GM23338 (cell line): Measurements from ENCODE around the gene CEP131. TPM values are rescaled to one million over a fixed set of nuclear protein-coding genes. Genes with fewer than 3 reads are reported as not detected.

ENCODE experiments used
- ATAC-seq: fragments of 200-7000 bp; cut with Tn5 transposase; 3 replicates; pipeline ENCODE4 v1.9.1; 2020
- DNase-seq: peaks from one replicate; pipeline ENCODE4 v3.0.0-alpha.2; 2015; ENCODE audit warnings: low spot score
- H2AFZ ChIP-seq: fragments of 200-600 bp; sonication (generic); 2 replicates; pipeline ENCODE4 v1.8.0; 2016; ENCODE audit warnings: antibody characterized with exemption, mild to moderate bottlenecking, moderate library complexity
- H3F3A ChIP-seq: fragments of 200-600 bp; sonication (generic); replicated peaks from 2 replicates; pipeline ENCODE4 v1.8.0; 2017; ENCODE audit warnings: antibody characterized with exemption, mixed run types, low read depth
- H3K27ac ChIP-seq: fragments of 200-600 bp; sonication (generic); 2 replicates; pipeline ENCODE4 v1.6.1; 2016; ENCODE audit warnings: low read depth
- H3K27me3 ChIP-seq: fragments of 200-600 bp; sonication (generic); 2 replicates; pipeline ENCODE4 v1.8.0; 2016; ENCODE audit warnings: mild to moderate bottlenecking, mixed run types, moderate library complexity; ENCODE audit not compliant: insufficient read depth
- H3K36me3 ChIP-seq: fragments of 200-600 bp; sonication (generic); 2 replicates; pipeline ENCODE4 v1.8.0; 2016; ENCODE audit warnings: mild to moderate bottlenecking; ENCODE audit not compliant: insufficient read depth
- H3K4me1 ChIP-seq: fragments of 200-600 bp; sonication (generic); 2 replicates; pipeline ENCODE4 v1.8.0; 2016; ENCODE audit warnings: mild to moderate bottlenecking, moderate library complexity; ENCODE audit not compliant: insufficient read depth
- H3K4me2 ChIP-seq: fragments of 200-600 bp; sonication (generic); 2 replicates; pipeline ENCODE4 v1.7.1; 2017; ENCODE audit warnings: mixed run types
- H3K4me3 ChIP-seq: fragments of 200-600 bp; sonication (generic); 2 replicates; pipeline ENCODE4 v1.6.1; 2016; ENCODE audit warnings: mixed run types
- H3K79me2 ChIP-seq: fragments of 200-600 bp; sonication (generic); replicated peaks from 2 replicates; pipeline ENCODE4 v1.8.0; 2017; ENCODE audit warnings: mild to moderate bottlenecking; ENCODE audit not compliant: insufficient read depth
- H3K9me2 ChIP-seq: fragments of 200-600 bp; sonication (generic); 2 replicates; pipeline ENCODE4 v1.8.0; 2017; ENCODE audit not compliant: insufficient read depth
- H4K20me1 ChIP-seq: fragments of 200-600 bp; sonication (generic); replicated peaks from 2 replicates; pipeline ENCODE4 v1.8.0; 2017; ENCODE audit warnings: mild to moderate bottlenecking; ENCODE audit not compliant: insufficient read depth
- H3K27ac Mint-ChIP-seq: 2 replicates; pipeline ENCODE4 v1.8.0; 2020; ENCODE audit warnings: inconsistent platforms, mild to moderate bottlenecking, moderate library complexity, mixed read lengths
- H3K27me3 Mint-ChIP-seq: 3 replicates; pipeline ENCODE4 v1.8.0; 2022; ENCODE audit warnings: low read depth, mild to moderate bottlenecking, moderate library complexity, mixed read lengths, inconsistent platforms; ENCODE audit not compliant: insufficient read depth, poor library complexity
- H3K36me3 Mint-ChIP-seq: 3 replicates; pipeline ENCODE4 v1.8.0; 2021; ENCODE audit warnings: low read depth, mild to moderate bottlenecking, inconsistent platforms, moderate library complexity, mixed read lengths
- H3K4me1 Mint-ChIP-seq: 3 replicates; pipeline ENCODE4 v1.8.0; 2020; ENCODE audit warnings: mild to moderate bottlenecking, inconsistent platforms, mixed read lengths
- H3K4me3 Mint-ChIP-seq: 3 replicates; pipeline ENCODE4 v1.8.0; 2021; ENCODE audit warnings: moderate library complexity, mild to moderate bottlenecking, inconsistent platforms, mixed read lengths
- H3K9me3 Mint-ChIP-seq: 3 replicates; pipeline ENCODE4 v1.8.0; 2020; ENCODE audit warnings: moderate library complexity, mild to moderate bottlenecking, inconsistent platforms, mixed read lengths
- CREB1 ChIP-seq: fragments of 250-450 bp; sonication (Bioruptor Pico); IDR thresholded peaks from 2 replicates; pipeline ENCODE4 v1.5.0; 2020; ENCODE audit warnings: low read depth, mild to moderate bottlenecking, moderate library complexity
- EZH2 ChIP-seq: fragments of 200-600 bp; sonication (generic); IDR thresholded peaks from one replicate; pipeline ENCODE4 v1.8.0; 2017; ENCODE audit warnings: antibody characterized with exemption, mild to moderate bottlenecking, low read depth; ENCODE audit not compliant: unreplicated experiment
- EZH2phosphoT487 ChIP-seq: fragments of 200-600 bp; sonication (generic); IDR thresholded peaks from one replicate; pipeline ENCODE4 v1.8.1; 2018; ENCODE audit warnings: antibody characterized with exemption; ENCODE audit not compliant: unreplicated experiment
- NANOG ChIP-seq: IDR thresholded peaks from 2 replicates; pipeline ENCODE4 v1.6.1; 2016; ENCODE audit warnings: antibody characterized with exemption, borderline replicate concordance
- POLR2AphosphoS5 ChIP-seq: IDR thresholded peaks from 2 replicates; pipeline ENCODE4 v1.6.1; 2016; ENCODE audit warnings: antibody characterized with exemption, low read depth
- STAT1 ChIP-seq: IDR thresholded peaks from one replicate; pipeline ENCODE4 v1.6.1; 2016; ENCODE audit warnings: antibody characterized with exemption; ENCODE audit not compliant: unreplicated experiment
- ZNF114 ChIP-seq: fragments of 250-450 bp; sonication (Bioruptor Pico); IDR thresholded peaks from 2 replicates; pipeline ENCODE4 v1.5.0; 2020; ENCODE audit warnings: mild to moderate bottlenecking, moderate library complexity
- ZNF331 ChIP-seq: fragments of 250-450 bp; sonication (Bioruptor Pico); IDR thresholded peaks from 2 replicates; pipeline ENCODE4 v1.5.0; 2020; ENCODE audit warnings: low read depth, mild to moderate bottlenecking, moderate library complexity
- polyA plus RNA-seq: library from polyadenylated mRNA; unstranded; fragments of >200 nt; fragmentation: Nextera tagmentation; extraction: Ambion mirVana; gene quantifications from 2 replicates; pipeline ENCODE4 v1.2.1, GENCODE V29; 2016
- total RNA-seq: library from RNA; depleted of rRNA; stranded (reverse); fragments of >200 nt; shearing (Covaris generic); gene quantifications from 2 replicates; pipeline ENCODE4 v1.2.3, GENCODE V29; 2014
- TF ChIP-seq, protein P1 (sequence below): IDR thresholded peaks from one replicate; pipeline ENCODE4 v1.6.1; 2018; ENCODE audit warnings: antibody characterized with exemption; ENCODE audit not compliant: unreplicated experiment
- TF ChIP-seq, protein P2 (sequence below): IDR thresholded peaks from 2 replicates; pipeline ENCODE4 v1.6.1; 2016; ENCODE audit warnings: antibody characterized with exemption

CEP131 gene
- total and polyA plus RNA-seq, 2 experiments from 2014 or later, result 26.8 to 35.5 TPM

DNA sequence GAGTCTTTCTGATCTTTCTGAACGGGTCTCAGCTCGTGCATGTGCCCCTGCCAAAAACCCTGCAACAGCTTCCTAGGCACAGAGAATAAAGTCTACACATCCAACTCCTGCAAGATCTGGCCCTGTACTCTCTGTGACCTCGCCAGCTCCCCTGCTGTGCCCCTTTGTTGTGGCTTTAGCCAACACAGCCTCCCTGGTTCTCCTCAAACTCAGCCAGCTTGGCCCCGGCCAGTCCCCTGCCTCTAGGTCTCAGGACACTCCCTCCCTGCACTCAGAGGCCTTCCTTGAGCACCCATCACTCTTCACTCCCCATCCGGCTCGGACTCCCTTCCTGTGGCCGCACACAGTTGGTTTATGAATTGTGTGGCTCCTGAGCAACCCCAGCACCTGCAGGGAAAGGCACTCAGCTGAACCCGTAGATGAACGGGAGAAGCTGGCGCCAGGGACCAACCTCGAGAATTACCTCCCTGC lies 1.4 kb downstream of the CEP131 start (continued):
- TF ChIP-seq, protein P1, sequence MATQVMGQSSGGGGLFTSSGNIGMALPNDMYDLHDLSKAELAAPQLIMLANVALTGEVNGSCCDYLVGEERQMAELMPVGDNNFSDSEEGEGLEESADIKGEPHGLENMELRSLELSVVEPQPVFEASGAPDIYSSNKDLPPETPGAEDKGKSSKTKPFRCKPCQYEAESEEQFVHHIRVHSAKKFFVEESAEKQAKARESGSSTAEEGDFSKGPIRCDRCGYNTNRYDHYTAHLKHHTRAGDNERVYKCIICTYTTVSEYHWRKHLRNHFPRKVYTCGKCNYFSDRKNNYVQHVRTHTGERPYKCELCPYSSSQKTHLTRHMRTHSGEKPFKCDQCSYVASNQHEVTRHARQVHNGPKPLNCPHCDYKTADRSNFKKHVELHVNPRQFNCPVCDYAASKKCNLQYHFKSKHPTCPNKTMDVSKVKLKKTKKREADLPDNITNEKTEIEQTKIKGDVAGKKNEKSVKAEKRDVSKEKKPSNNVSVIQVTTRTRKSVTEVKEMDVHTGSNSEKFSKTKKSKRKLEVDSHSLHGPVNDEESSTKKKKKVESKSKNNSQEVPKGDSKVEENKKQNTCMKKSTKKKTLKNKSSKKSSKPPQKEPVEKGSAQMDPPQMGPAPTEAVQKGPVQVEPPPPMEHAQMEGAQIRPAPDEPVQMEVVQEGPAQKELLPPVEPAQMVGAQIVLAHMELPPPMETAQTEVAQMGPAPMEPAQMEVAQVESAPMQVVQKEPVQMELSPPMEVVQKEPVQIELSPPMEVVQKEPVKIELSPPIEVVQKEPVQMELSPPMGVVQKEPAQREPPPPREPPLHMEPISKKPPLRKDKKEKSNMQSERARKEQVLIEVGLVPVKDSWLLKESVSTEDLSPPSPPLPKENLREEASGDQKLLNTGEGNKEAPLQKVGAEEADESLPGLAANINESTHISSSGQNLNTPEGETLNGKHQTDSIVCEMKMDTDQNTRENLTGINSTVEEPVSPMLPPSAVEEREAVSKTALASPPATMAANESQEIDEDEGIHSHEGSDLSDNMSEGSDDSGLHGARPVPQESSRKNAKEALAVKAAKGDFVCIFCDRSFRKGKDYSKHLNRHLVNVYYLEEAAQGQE, result no peak
- TF ChIP-seq ZNF114 (CRISPR knock-in tag), result no peak
- TF ChIP-seq CREB1 (CRISPR knock-in tag), result no peak
- TF ChIP-seq, protein P2, sequence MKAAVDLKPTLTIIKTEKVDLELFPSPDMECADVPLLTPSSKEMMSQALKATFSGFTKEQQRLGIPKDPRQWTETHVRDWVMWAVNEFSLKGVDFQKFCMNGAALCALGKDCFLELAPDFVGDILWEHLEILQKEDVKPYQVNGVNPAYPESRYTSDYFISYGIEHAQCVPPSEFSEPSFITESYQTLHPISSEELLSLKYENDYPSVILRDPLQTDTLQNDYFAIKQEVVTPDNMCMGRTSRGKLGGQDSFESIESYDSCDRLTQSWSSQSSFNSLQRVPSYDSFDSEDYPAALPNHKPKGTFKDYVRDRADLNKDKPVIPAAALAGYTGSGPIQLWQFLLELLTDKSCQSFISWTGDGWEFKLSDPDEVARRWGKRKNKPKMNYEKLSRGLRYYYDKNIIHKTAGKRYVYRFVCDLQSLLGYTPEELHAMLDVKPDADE, result no peak
- no peak for TF ChIP-seq STAT1
- no peak for TF ChIP-seq POLR2AphosphoS5
- TF ChIP-seq EZH2phosphoT487, result no peak
- no peak for TF ChIP-seq EZH2
- no peak for TF ChIP-seq ZNF331 (CRISPR knock-in tag)
- TF ChIP-seq NANOG, result no peak

DNA sequence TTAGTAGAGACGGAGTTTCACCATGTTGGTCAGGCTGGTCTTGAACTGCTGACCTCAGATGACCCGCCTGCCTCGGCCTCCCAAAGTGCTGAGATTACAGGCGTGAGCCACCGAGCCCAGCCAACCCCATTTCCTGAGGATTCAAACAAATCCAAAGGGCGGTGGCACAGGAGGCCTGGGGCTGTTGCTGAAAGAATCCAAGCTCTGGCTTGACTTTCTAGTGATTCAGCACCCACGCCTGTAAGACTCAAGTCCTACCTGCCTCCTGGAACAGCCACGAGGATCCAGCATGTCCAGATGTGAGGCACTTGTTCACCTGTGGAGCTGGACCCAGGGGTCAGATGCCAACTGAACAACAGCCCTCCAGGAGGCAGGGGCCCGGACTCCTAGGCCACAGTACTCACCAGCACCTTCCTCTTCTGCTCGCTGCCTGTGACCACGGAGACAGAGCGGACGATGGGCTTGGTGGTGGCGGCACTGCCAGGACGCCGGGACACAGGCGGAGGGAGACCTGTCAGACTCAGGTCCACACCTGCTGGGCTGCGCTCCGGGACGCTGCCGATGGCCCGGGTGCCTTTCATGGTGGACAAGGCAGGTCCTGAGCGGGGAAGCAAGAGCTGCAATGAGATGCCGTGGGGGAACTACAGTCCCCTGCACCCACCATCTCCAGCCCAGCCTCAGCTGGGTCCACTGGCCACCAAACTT lies 3.1 kb downstream of the CEP131 start:
- peaks cover 4% of the 10 kb centered on the region for H3K27me3 Mint-ChIP-seq
- H3K4me1 Mint-ChIP-seq, result peaks cover 15% of the 10 kb centered on the region
- no peak for DNase-seq

More for the DNA sequence above, 3.1 kb downstream of the CEP131 start:
- ATAC-seq, result no peak
- H2AFZ ChIP-seq, result no peak overlapping the region
- H3K27ac ChIP-seq, result no peak overlapping the region
- no peak overlapping the region for H3K4me2 ChIP-seq
- 0 out of 2 replicates have a peak, but pooled peaks cover 3% of the 10 kb centered on the region for H3K27me3 ChIP-seq
- no peaks in the 10 kb centered on the region for H3K9me2 ChIP-seq
- no peak overlapping the region for H3K27ac Mint-ChIP-seq
- no peaks in the 10 kb centered on the region for H3F3A ChIP-seq
- H3K36me3 Mint-ChIP-seq, result no peaks in the 10 kb centered on the region; the same call in 1 of the 3 replicates
- no peak overlapping the region for H3K4me3 ChIP-seq
- TF ChIP-seq ZNF114 (CRISPR knock-in tag), result no peak
- no peak for TF ChIP-seq POLR2AphosphoS5
- TF ChIP-seq, protein P2, result no peak
- H3K4me3 Mint-ChIP-seq, result no peak overlapping the region
- peaks cover 14% of the 10 kb centered on the region for H3K4me1 ChIP-seq
- H3K36me3 ChIP-seq, result no peaks in the 10 kb centered on the region
- H3K9me3 Mint-ChIP-seq, result no peaks in the 10 kb centered on the region
- peaks cover 2% of the 10 kb centered on the region; the same call in 1 of the 2 replicates for H4K20me1 ChIP-seq
- H3K79me2 ChIP-seq, result peaks cover 42% of the 10 kb centered on the region
